Endothelial cell of hepatic sinusoid (primary cell): ENCODE results near the gene HOXD13.

Source experiments
- in situ Hi-C: cut with HindIII; loops from 2 replicates; pipeline ENCODE4 v1.10.0; 2017; ENCODE audit warnings: low sequenced_read_pairs

The HOXD13 gene

DNA sequence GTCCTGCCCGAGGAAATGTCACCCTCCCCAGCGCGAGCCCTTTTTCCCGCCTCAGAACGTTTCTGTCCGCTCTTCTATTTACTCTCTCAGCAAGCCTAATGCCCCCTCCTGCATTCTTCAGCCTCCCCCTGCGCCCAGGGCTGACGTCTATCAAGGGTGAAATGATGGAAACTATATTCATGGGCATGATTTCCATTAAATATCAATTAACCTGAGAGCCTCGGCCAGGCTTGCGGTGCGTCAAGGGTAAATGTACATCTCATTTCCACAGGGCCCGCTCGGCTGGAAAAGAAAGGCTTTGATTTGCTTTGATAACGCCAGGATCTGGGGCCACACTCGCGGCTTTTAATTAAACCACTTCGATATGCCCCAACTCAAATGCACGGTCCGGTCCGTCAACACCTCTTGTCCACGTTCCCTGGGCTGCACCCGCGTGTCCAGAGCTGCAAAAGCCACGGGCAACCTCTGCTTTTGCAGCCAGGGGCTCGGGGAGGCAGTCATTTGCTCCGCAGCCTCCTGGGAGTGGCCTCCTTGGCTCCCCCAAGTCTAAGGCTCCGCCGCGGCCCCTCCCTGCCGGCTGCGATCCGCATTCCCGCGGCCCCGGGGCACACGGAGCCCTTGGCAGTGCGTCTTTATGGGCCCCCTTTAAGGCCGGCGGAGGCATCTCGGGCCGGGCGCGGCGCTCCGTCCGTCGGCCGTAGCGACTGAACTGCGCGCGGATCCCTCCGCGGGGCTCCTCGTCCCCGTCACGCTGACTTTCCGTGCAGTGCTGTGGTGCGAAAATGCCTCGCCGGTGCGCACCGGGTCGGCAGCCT lies 36.7 kb downstream of the HOXD13 start, which contains the start of gene HOXD8:
Gene HOXD8 (plus strand): TSS at position 724 of the 815 bp plus-strand sequence. CDS start 662 bp downstream, outside the sequence.
- in situ Hi-C loops, result no loop called here

DNA sequence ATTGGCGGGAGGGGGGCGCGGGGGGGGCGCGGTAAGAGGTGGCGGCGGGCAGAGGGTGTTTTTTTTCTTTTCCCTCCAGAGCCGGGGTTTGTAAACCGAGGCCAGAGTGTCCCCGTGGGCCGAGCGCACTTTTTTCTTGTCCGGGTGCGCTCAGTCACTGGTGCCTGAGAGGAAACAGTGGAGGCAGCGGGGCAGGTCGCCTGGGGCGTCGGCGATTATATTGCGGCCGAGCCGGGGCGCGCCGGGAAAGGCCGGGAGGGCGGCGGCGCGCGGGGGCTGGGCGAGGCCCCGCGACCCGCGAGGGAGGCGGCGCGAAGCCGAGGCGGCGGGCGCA lies 37.3 kb downstream of the HOXD13 start:
- in situ Hi-C loops, result no loop called here

DNA sequence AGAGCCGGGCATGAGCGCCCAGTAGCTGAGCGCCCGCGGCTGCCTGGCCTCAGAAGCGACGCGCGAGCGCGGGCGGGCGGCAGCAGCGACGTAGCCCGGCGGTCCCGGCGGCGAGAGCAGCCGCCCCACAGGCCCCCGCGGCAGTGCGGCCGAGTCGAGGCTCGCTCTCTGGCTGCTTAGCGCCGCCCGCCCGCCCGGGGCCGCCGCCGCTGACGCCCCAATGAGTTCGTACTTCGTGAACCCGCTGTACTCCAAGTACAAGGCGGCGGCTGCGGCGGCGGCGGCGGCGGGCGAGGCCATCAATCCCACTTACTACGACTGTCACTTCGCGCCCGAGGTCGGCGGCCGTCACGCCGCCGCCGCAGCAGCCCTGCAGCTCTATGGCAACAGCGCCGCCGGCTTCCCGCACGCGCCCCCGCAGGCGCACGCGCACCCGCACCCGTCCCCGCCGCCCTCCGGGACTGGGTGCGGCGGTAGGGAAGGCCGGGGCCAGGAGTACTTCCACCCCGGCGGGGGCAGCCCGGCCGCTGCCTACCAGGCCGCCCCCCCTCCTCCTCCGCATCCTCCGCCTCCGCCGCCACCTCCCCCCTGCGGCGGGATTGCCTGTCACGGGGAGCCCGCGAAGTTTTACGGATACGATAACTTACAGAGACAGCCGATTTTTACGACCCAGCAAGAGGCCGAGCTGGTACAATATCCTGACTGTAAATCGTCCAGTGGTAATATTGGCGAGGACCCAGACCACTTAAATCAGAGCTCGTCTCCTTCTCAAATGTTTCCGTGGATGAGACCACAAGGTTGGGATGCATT lies 37.8 kb downstream of the HOXD13 start:
- in situ Hi-C loops, result no loop called here

DNA sequence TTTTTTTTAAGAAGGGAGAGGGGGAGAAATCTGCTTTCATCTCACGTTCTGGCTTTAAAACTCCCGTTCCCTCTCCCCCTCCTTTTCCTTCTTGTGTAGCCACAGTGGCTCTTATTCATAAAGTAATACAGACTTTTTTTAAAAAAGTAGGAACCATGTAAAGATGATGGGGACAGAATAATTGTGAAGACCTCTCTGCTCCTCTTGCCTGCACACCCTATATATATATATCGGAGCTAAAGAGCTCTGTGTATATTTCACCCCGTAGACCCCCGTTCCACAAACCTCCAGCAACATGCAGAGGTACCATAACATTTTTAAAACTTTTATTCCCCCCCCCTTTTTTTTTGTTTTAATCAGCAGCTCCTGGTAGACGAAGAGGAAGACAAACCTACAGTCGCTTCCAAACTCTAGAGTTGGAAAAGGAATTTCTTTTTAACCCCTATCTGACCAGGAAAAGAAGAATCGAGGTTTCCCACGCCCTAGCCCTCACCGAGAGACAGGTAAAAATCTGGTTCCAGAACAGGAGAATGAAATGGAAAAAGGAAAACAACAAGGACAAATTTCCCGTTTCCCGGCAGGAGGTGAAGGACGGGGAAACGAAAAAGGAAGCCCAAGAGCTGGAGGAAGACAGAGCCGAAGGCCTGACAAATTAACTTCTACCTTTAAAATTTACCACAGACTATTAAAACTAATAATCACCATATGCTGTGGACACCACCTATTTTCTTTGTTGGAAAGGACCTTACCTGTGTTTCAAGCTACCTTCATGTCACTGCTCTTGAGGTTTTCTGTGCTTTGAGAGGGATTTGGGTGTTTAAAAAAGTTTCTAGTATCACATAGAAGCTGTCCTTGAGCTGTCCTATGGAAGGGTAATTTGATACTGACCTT lies 38.7 kb downstream of the HOXD13 start:
- in situ Hi-C loops, result no loop called here

DNA sequence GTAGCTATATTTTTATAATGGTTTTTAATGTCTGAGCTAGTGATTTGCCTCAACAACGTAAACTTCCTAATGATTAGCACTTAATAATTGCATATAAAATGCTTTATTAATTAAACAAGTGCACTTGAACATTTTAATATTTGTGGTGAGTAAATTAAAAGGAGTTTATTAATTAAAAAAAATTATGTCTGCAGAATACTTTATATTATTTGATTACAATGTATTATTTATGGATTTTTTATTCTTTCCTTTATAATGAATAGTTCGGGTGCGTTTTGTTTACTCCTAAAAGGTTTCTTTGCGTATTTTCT lies 39.3 kb downstream of the HOXD13 start:
- in situ Hi-C loops, result no loop called here

DNA sequence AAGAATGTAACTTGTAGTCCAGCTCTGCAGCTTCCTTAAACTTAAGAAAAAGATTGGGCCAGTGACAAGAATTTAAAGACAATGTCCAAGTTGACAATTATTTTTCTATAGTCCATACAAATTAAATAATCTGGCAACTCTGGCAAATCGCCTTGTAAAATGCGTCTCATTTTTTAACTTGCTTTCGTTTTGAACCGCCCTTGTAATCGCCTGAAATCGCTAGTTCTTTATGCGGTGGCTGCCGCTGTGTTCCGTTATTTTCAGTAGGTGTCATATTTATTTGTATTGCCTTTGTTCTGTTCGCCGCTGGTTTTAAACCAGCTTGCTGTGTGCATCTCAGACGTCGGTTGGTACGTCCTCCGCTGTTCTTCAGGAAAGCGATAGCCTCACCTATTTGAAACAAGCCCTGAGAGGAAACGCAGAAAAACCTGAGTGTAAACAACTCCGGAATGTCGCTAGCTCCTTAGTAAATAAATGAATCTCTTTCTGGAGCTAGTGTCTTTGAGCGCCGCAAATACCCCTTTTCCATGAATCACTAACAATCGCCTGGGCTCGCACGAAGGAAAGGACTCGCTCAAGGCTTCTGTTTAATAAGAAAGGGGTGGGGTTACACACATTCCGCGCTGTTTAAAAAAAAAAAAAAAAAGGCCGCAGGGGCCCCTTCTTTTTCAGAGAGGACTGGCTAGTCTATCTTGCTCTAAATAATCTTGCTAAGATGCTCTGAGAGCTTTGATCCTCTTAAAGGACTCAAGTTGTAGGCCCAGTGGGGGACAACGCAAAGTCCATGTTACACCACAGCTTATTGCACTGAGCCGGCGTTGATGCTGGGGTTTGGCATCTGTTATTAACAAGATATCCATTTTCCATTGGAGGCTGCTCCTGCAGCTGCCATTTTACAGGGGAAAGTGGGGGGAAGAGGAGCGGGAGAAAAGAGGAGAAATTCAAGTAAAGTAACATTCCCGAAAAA lies 40.0 kb downstream of the HOXD13 start:
- in situ Hi-C loops, result no loop called here

DNA sequence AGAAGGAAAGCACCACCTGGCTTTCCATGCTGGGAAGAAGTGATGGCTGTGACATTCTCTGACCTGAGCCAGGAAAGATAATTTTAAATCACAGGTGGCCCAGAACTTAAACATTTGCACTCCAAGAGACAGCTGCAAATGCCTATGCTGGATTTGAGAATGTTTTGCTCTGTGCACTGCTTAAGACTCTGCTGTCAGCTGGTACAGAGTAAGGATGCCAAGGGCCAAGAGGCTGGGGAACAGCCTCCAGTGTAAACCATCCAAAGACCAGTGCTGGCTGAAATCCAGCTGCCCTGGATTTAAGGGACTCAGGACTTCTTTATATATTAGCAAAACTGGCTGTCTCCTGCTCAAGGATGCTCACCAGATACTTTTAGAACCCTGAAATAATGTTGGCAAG lies 40.9 kb downstream of the HOXD13 start:
- in situ Hi-C loops, result no loop called here

DNA sequence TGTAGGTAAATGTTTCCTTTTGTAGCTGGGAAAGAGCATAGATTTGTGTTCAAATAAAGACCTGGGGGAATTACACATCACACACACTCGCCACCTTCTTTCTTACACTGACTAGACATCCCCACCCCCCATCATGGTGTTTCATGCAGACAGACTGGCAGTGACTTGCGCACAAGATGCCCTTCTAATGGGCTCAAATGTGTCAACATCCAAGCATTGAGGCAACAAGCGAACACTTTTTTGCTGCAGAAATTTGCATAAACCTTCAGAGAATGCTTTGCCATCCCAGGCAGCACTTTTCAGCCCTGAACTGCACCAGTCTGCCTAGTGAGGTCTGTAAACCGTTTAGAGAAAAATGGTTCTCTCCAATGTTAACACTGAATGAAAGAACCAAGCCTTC lies 41.5 kb downstream of the HOXD13 start:
- in situ Hi-C loops, result no loop called here

DNA sequence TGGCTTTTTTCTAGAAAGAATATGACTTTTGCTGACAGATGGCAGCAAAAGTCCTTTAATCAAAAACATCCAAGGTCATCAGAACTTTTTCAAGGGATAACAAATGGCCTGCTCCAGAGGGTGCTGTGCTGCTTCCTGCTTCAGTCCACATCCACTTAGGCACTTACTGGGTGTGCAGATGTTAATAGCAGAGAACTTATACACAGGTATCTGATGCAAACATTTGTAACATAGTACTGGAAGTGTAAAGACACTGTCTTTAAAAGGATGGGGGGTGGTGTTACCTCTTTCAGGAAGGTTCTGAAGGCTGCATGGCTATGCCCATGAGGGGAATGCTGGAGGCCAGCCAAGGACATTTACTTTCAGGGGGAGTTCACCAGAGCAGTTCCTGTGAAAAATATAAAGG lies 42.5 kb downstream of the HOXD13 start:
- in situ Hi-C loops, result loop anchor here (5.0 kb wide), 1 partner anchor 497 kb away; no protein-coding TSS in a partner anchor

DNA sequence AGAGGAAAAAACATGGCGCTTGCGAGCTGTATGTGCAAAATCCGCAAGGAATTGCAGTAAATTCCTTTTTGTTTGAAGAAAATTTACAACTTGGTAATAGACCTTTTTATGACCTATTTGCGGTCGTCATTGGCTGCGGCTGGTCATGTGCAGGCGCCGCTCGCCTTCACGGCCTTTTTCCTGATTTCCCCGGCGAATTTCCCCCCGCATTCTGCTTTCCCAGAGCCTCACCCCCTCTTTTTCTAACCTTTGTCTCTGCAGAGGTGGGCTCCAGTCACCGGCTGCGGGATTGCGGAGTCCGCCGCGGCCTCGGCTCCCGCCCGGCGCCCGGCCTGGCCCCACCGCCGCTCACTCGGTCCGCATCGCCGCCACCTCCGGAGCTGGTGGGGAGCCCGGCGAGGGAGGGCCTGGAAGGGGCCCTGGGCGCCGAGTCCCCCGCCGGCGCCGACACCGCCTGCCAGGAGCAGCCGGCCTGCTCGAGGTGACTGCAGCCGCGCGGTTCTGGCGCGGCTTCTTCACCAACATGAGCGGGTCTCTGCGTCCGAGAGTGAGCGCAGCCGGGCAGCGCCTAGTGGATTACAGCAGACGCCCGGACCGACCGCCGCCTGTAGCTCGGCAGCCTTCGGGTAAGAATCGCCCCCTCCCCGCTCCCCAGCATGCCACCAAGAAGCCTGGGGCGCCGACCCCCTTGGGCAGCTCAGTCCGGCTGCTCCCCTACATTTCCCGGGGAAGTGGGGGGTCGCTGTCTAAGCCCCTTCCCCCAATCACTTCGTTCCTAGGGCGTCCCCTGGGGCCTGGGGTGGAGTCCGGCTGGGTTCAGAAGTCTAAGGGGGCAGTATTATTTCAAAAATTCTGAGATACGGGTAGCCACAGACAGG lies 44.1 kb downstream of the HOXD13 start:
- in situ Hi-C loops, result loop anchor here (5.0 kb wide), 1 partner anchor 496 kb away; no protein-coding TSS in a partner anchor

DNA sequence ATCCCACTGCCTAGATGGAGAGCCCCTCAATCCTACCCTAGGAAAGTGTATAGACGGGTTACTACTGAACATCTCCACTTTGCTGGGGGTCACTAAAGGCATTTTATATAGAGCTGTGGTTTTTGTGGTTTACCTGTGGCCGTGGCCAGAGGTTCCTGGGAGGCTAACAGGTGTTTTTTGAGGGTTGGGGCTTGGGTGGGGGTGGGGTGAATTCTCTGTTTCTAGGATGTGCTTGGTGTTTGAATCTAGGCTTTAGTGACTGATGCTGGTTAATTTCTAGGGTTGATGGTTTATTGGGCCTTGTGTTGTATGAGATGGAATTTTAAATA lies 44.7 kb downstream of the HOXD13 start:
- in situ Hi-C loops, result loop anchor here (5.0 kb wide), 1 partner anchor 495 kb away; no protein-coding TSS in a partner anchor

DNA sequence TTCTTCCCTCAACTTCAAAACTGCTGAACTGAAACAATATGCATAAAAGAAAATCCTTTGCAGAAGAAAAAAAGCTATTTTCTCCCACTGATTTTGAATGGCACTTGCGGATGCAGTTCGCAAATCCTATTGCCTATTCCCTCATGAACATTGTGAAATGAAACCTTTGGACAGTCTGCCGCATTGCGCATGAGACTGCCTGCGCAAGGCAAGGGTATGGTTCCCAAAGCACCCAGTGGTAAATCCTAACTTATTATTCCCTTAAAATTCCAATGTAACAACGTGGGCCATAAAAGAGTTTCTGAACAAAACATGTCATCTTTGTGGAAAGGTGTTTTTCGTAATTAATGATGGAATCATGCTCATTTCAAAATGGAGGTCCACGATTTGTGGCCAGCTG lies 45.4 kb downstream of the HOXD13 start:
- in situ Hi-C loops, result loop anchor here (5.0 kb wide), 1 partner anchor 494 kb away; no protein-coding TSS in a partner anchor

DNA sequence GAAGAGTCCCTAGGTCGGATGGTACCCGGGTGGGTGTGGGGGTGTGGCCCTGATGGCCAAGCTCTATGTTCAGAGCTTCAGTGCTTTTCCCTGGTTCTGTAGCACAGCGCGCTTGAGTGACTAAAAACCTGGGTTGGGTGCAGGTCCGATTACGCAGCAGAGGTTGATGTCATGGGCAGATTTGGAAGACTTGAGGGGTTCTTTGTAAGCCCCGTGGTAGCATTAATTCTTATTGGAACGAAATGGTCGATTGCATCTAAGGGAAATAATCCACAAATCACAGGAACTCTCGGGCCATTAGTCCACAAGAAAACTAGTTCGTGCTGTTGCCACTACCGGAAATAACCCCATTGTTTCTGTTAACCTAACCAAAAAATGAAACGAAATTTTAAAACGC lies 46.0 kb downstream of the HOXD13 start:
- in situ Hi-C loops, result loop anchor here (5.0 kb wide), 1 partner anchor 494 kb away; no protein-coding TSS in a partner anchor

DNA sequence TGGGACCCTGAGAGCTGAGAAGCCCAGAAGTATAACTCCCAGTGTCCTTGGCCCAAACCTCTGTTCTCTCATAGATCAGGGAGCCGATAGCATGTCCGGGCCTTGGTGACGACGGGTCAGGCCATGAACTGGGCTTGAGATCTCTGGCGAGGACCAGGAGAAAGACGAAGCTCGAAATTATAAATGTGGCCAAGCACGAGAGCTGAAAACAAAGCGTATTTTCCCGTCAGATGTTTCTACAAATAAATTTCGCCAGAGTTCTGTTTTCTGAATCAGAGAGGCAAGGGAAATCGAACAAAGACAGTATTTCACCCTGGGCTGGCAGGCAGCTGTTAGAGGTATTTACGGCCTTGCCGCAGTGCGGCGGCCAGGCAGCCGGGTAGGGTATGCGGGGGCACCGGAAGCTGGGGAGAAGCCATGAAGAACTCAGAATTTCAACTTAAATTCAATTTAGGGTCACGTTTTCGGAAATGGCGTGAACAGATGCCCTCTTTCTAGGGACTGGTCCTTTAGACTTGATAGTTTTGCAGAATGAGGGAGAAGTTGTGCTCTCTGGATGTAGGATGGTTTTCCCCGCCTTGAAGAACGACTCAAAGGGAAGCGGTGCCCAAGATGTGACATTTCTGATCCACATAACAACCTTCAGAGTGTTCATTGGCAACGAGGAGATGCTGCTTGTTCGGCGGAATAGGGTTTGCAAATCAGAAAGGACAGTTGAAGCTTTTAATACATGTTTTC lies 46.6 kb downstream of the HOXD13 start:
- in situ Hi-C loops, result loop anchor here (5.0 kb wide), 1 partner anchor 493 kb away; no protein-coding TSS in a partner anchor

DNA sequence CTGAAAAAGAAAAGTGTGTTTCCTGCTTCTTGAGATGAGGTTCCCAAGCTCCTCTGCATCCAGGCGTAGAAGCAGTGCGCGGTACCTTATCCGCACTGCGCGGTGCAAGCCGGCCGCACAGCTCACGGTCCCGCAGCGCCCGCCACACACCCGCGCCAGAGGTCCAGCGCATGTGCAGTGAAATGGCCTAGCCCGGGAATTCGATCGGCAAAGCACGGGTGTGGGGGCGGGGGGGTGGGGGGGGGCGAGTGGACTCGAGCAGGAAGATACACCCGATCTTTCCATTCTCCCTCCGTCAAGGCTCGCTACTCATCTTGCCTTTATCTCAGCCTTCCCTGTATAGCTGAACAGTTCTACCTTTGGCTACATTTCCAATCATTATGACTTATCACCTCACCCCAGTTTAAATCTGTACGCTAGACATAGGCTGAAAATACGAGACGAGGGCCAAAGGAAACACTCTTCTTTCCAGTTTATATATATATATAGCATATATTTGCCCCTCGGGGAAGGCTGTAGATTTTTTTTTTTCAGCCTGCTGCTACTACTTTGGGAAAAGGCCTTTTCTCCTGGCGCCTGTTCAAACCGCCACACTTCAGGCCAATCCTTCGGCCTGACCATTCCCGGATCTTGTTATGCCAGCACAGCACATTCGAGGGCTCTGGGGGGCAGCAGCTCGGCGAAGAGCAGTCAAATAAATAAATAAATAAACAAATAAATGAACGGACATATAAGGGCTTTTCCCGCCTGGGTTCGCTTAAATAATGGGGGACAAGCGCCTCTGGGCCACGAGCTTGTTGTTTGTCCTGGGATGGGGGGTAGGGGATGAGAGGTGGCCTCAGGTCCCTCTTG lies 47.4 kb downstream of the HOXD13 start:
- in situ Hi-C loops, result loop anchor here (5.0 kb wide), 1 partner anchor 492 kb away; no protein-coding TSS in a partner anchor

DNA sequence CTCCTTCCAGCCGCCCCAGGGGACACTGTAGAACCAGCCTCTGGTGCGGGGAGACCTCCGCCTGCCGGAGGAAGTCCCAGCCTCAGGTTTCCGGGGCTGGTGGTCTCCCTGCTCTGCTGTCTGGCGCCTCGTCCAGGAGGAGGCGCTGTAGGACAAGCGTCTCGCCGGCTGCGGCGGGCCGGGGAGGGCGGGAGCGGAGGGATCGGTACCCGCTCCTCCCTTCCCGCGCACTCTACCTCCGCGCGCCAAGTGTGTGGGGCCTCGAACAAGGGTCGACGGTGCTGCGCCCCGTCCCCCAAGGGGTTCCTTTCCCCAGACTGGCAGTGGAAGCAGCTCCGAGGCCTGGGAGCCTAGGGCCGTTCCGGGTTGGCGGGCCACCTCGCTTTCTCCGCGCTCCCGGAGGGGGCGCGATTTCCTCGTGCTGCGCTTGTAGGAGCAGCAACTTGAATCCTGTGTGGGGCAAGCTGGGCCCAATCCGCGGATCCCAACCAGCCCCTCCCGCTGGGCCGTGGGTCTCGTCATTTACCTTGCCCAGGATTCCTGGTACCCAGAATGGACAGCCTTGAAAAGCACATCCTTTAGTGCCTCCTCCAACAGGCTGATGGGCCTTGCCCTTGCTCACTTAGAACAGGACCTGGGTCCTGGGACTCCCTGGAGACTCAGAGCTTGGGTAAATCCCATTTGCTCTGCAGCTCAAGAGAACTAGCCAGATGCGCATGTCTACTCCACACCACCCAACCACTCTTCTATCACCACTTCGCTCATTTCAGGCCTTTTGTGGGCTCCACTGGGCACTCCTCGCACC lies 48.2 kb downstream of the HOXD13 start:
- in situ Hi-C loops, result no loop called here
